HG03060 (cell line): ENCODE data around the gene CNTNAP1.

ENCODE experiments used
- ATAC-seq: cut with Tn5 transposase; IDR thresholded peaks from one replicate; pipeline ENCODE4 v1.9.1; 2021; ENCODE audit warnings: low read depth, moderate number of reproducible peaks; ENCODE audit not compliant: unreplicated experiment

Gene CNTNAP1

GRCh38 chr17:42683407-42684034, 1.2 kb downstream of the CNTNAP1 start:
- ATAC-seq: no peak

GRCh38 chr17:42684929-42685556, 2.7 kb downstream of the CNTNAP1 start:
- ATAC-seq: no peak

GRCh38 chr17:42685831-42686230, 3.5 kb downstream of the CNTNAP1 start:
- ATAC-seq: no peak

GRCh38 chr17:42686520-42687128, 4.3 kb downstream of the CNTNAP1 start:
- ATAC-seq: no peak

GRCh38 chr17:42687707-42688320, 5.5 kb downstream of the CNTNAP1 start:
- no peak for ATAC-seq

- ATAC-seq: no peak
These were observed 8.3 kb downstream of the CNTNAP1 start for GRCh38 chr17:42690596-42690995.

- no peak for ATAC-seq
These were observed 8.8 kb downstream of the CNTNAP1 start for GRCh38 chr17:42691021-42691545.

- no peak for ATAC-seq
These were observed 10.2 kb downstream of the CNTNAP1 start for GRCh38 chr17:42692489-42692888.

GRCh38 chr17:42694524-42694923, 12.2 kb downstream of the CNTNAP1 start:
- no peak for ATAC-seq

- ATAC-seq: no peak
These were observed 13.2 kb downstream of the CNTNAP1 start for GRCh38 chr17:42695500-42695899.

GRCh38 chr17:42697108-42697811, 14.9 kb downstream of the CNTNAP1 start:
- ATAC-seq: no peak

- ATAC-seq: no peak
These were observed 16.5 kb downstream of the CNTNAP1 start for GRCh38 chr17:42698736-42699414.

GRCh38 chr17:42699415-42699740, 17.0 kb downstream of the CNTNAP1 start:
- no peak for ATAC-seq

- no peak for ATAC-seq
These were observed 18.4 kb downstream of the CNTNAP1 start for GRCh38 chr17:42700586-42701289.

GRCh38 chr17:42702446-42702845, 20.1 kb downstream of the CNTNAP1 start:
- no peak for ATAC-seq

- peak; percentile 18 for ATAC-seq
These were observed 22.1 kb downstream of the CNTNAP1 start for GRCh38 chr17:42704490-42704836.

GRCh38 chr17:42704837-42705494, 22.6 kb downstream of the CNTNAP1 start:
- ATAC-seq: peak; percentile 53

- no peak for ATAC-seq
These were observed 24.4 kb downstream of the CNTNAP1 start for GRCh38 chr17:42706732-42707131.

- no peak for ATAC-seq
These were observed 26.3 kb downstream of the CNTNAP1 start for GRCh38 chr17:42708588-42708987.
